GM23338 (cell line): Measurements from ENCODE around the gene WRNIP1. TPM values are rescaled to one million over a fixed set of nuclear protein-coding genes. Genes with fewer than 3 reads are reported as not detected.

ENCODE experiments used
- ATAC-seq: fragments of 200-7000 bp; cut with Tn5 transposase; 3 replicates; pipeline ENCODE4 v1.9.1; 2020
- DNase-seq: peaks from one replicate; pipeline ENCODE4 v3.0.0-alpha.2; 2015; ENCODE audit warnings: low spot score
- H2AFZ ChIP-seq: fragments of 200-600 bp; sonication (generic); 2 replicates; pipeline ENCODE4 v1.8.0; 2016; ENCODE audit warnings: antibody characterized with exemption, mild to moderate bottlenecking, moderate library complexity
- H3F3A ChIP-seq: fragments of 200-600 bp; sonication (generic); replicated peaks from 2 replicates; pipeline ENCODE4 v1.8.0; 2017; ENCODE audit warnings: antibody characterized with exemption, mixed run types, low read depth
- H3K27ac ChIP-seq: fragments of 200-600 bp; sonication (generic); 2 replicates; pipeline ENCODE4 v1.6.1; 2016; ENCODE audit warnings: low read depth
- H3K27me3 ChIP-seq: fragments of 200-600 bp; sonication (generic); 2 replicates; pipeline ENCODE4 v1.8.0; 2016; ENCODE audit warnings: mild to moderate bottlenecking, mixed run types, moderate library complexity; ENCODE audit not compliant: insufficient read depth
- H3K36me3 ChIP-seq: fragments of 200-600 bp; sonication (generic); 2 replicates; pipeline ENCODE4 v1.8.0; 2016; ENCODE audit warnings: mild to moderate bottlenecking; ENCODE audit not compliant: insufficient read depth
- H3K4me1 ChIP-seq: fragments of 200-600 bp; sonication (generic); 2 replicates; pipeline ENCODE4 v1.8.0; 2016; ENCODE audit warnings: mild to moderate bottlenecking, moderate library complexity; ENCODE audit not compliant: insufficient read depth
- H3K4me2 ChIP-seq: fragments of 200-600 bp; sonication (generic); 2 replicates; pipeline ENCODE4 v1.7.1; 2017; ENCODE audit warnings: mixed run types
- H3K4me3 ChIP-seq: fragments of 200-600 bp; sonication (generic); 2 replicates; pipeline ENCODE4 v1.6.1; 2016; ENCODE audit warnings: mixed run types
- H3K79me2 ChIP-seq: fragments of 200-600 bp; sonication (generic); replicated peaks from 2 replicates; pipeline ENCODE4 v1.8.0; 2017; ENCODE audit warnings: mild to moderate bottlenecking; ENCODE audit not compliant: insufficient read depth
- H3K9me2 ChIP-seq: fragments of 200-600 bp; sonication (generic); 2 replicates; pipeline ENCODE4 v1.8.0; 2017; ENCODE audit not compliant: insufficient read depth
- H4K20me1 ChIP-seq: fragments of 200-600 bp; sonication (generic); replicated peaks from 2 replicates; pipeline ENCODE4 v1.8.0; 2017; ENCODE audit warnings: mild to moderate bottlenecking; ENCODE audit not compliant: insufficient read depth
- H3K27ac Mint-ChIP-seq: 2 replicates; pipeline ENCODE4 v1.8.0; 2020; ENCODE audit warnings: inconsistent platforms, mild to moderate bottlenecking, moderate library complexity, mixed read lengths
- H3K27me3 Mint-ChIP-seq: 3 replicates; pipeline ENCODE4 v1.8.0; 2022; ENCODE audit warnings: low read depth, mild to moderate bottlenecking, moderate library complexity, mixed read lengths, inconsistent platforms; ENCODE audit not compliant: insufficient read depth, poor library complexity
- H3K36me3 Mint-ChIP-seq: 3 replicates; pipeline ENCODE4 v1.8.0; 2021; ENCODE audit warnings: low read depth, mild to moderate bottlenecking, inconsistent platforms, moderate library complexity, mixed read lengths
- H3K4me1 Mint-ChIP-seq: 3 replicates; pipeline ENCODE4 v1.8.0; 2020; ENCODE audit warnings: mild to moderate bottlenecking, inconsistent platforms, mixed read lengths
- H3K4me3 Mint-ChIP-seq: 3 replicates; pipeline ENCODE4 v1.8.0; 2021; ENCODE audit warnings: moderate library complexity, mild to moderate bottlenecking, inconsistent platforms, mixed read lengths
- H3K9me3 Mint-ChIP-seq: 3 replicates; pipeline ENCODE4 v1.8.0; 2020; ENCODE audit warnings: moderate library complexity, mild to moderate bottlenecking, inconsistent platforms, mixed read lengths
- CREB1 ChIP-seq: fragments of 250-450 bp; sonication (Bioruptor Pico); IDR thresholded peaks from 2 replicates; pipeline ENCODE4 v1.5.0; 2020; ENCODE audit warnings: low read depth, mild to moderate bottlenecking, moderate library complexity
- EZH2 ChIP-seq: fragments of 200-600 bp; sonication (generic); IDR thresholded peaks from one replicate; pipeline ENCODE4 v1.8.0; 2017; ENCODE audit warnings: antibody characterized with exemption, mild to moderate bottlenecking, low read depth; ENCODE audit not compliant: unreplicated experiment
- EZH2phosphoT487 ChIP-seq: fragments of 200-600 bp; sonication (generic); IDR thresholded peaks from one replicate; pipeline ENCODE4 v1.8.1; 2018; ENCODE audit warnings: antibody characterized with exemption; ENCODE audit not compliant: unreplicated experiment
- JUNB ChIP-seq: IDR thresholded peaks from one replicate; pipeline ENCODE4 v1.6.1; 2016; ENCODE audit warnings: antibody characterized with exemption; ENCODE audit not compliant: unreplicated experiment
- NANOG ChIP-seq: IDR thresholded peaks from 2 replicates; pipeline ENCODE4 v1.6.1; 2016; ENCODE audit warnings: antibody characterized with exemption, borderline replicate concordance
- POLR2AphosphoS5 ChIP-seq: IDR thresholded peaks from 2 replicates; pipeline ENCODE4 v1.6.1; 2016; ENCODE audit warnings: antibody characterized with exemption, low read depth
- STAT1 ChIP-seq: IDR thresholded peaks from one replicate; pipeline ENCODE4 v1.6.1; 2016; ENCODE audit warnings: antibody characterized with exemption; ENCODE audit not compliant: unreplicated experiment
- ZNF114 ChIP-seq: fragments of 250-450 bp; sonication (Bioruptor Pico); IDR thresholded peaks from 2 replicates; pipeline ENCODE4 v1.5.0; 2020; ENCODE audit warnings: mild to moderate bottlenecking, moderate library complexity
- ZNF331 ChIP-seq: fragments of 250-450 bp; sonication (Bioruptor Pico); IDR thresholded peaks from 2 replicates; pipeline ENCODE4 v1.5.0; 2020; ENCODE audit warnings: low read depth, mild to moderate bottlenecking, moderate library complexity
- polyA plus RNA-seq: library from polyadenylated mRNA; unstranded; fragments of >200 nt; fragmentation: Nextera tagmentation; extraction: Ambion mirVana; gene quantifications from 2 replicates; pipeline ENCODE4 v1.2.1, GENCODE V29; 2016
- total RNA-seq: library from RNA; depleted of rRNA; stranded (reverse); fragments of >200 nt; shearing (Covaris generic); gene quantifications from 2 replicates; pipeline ENCODE4 v1.2.3, GENCODE V29; 2014
- TF ChIP-seq, protein P1 (sequence below): fragments of 250-450 bp; sonication (Bioruptor Pico); IDR thresholded peaks from 2 replicates; pipeline ENCODE4 v1.5.0; 2020; ENCODE audit warnings: mild to moderate bottlenecking, moderate library complexity
- TF ChIP-seq, protein P2 (sequence below): IDR thresholded peaks from one replicate; pipeline ENCODE4 v1.6.1; 2018; ENCODE audit warnings: antibody characterized with exemption; ENCODE audit not compliant: unreplicated experiment
- TF ChIP-seq, protein P3 (sequence below): IDR thresholded peaks from 2 replicates; pipeline ENCODE4 v1.6.1; 2016; ENCODE audit warnings: antibody characterized with exemption
- TF ChIP-seq, protein P4 (sequence below), 2 experiments: fragments of 200-600 bp in 1 of 2; sonication (generic) in 1 of 2; conservative IDR thresholded peaks; 2 replicates each; pipeline versions ENCODE4 v1.5.1 to v1.6.1; 2016 to 2017; ENCODE audit warnings: antibody characterized with exemption in 2 of 2, low read depth in 2 of 2, mild to moderate bottlenecking in 2 of 2, moderate library complexity in 1 of 2

WRNIP1 gene
- total and polyA plus RNA-seq, 2 experiments from 2014 or later: 27.6 to 66.0 TPM

DNA sequence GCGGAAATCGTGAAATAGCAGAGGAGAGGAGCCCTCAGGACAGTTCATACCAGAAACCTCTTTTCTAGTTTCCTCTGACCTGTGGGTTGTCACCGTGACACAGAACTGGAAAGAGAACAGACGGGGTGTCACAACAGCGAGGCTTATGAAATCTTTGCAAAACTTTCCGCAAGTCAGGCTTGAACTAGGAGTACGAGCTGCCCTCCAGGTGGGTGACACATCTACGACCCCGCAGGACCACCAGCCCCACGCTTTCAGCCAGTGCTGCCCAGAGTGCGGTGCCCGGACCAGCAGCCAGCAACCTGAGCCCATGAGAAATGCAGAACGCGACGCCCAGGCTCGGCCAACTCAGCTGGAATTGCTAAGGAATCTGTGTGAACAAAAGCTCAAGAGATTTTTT lies 30.8 kb downstream of the WRNIP1 start:
- Histone ChIP-seq H3K4me3 (no peak overlapping the region), H3K4me1 (no peaks in the 10 kb centered on the region), H3K4me2 (no peak overlapping the region), H3K79me2 (peaks cover 5% of the 10 kb centered on the region; the same call in 1 of the 2 replicates), H4K20me1 (no peaks in the 10 kb centered on the region), H2AFZ (no peak overlapping the region), H3K27me3 (no peaks in the 10 kb centered on the region), H3K36me3 (no peaks in the 10 kb centered on the region), H3K9me2 (no peaks in the 10 kb centered on the region), H3F3A (no peaks in the 10 kb centered on the region), H3K27ac (no peak overlapping the region)
- Mint-ChIP-seq H3K27me3 (peaks cover 2% of the 10 kb centered on the region), H3K4me3 (no peak overlapping the region), H3K27ac (peak overlapping the region; percentile 52; the same call in 1 of the 2 replicates), H3K36me3 (no peaks in the 10 kb centered on the region), H3K9me3 (no peaks in the 10 kb centered on the region), H3K4me1 (peaks cover 25% of the 10 kb centered on the region)
- TF ChIP-seq, protein P1, sequence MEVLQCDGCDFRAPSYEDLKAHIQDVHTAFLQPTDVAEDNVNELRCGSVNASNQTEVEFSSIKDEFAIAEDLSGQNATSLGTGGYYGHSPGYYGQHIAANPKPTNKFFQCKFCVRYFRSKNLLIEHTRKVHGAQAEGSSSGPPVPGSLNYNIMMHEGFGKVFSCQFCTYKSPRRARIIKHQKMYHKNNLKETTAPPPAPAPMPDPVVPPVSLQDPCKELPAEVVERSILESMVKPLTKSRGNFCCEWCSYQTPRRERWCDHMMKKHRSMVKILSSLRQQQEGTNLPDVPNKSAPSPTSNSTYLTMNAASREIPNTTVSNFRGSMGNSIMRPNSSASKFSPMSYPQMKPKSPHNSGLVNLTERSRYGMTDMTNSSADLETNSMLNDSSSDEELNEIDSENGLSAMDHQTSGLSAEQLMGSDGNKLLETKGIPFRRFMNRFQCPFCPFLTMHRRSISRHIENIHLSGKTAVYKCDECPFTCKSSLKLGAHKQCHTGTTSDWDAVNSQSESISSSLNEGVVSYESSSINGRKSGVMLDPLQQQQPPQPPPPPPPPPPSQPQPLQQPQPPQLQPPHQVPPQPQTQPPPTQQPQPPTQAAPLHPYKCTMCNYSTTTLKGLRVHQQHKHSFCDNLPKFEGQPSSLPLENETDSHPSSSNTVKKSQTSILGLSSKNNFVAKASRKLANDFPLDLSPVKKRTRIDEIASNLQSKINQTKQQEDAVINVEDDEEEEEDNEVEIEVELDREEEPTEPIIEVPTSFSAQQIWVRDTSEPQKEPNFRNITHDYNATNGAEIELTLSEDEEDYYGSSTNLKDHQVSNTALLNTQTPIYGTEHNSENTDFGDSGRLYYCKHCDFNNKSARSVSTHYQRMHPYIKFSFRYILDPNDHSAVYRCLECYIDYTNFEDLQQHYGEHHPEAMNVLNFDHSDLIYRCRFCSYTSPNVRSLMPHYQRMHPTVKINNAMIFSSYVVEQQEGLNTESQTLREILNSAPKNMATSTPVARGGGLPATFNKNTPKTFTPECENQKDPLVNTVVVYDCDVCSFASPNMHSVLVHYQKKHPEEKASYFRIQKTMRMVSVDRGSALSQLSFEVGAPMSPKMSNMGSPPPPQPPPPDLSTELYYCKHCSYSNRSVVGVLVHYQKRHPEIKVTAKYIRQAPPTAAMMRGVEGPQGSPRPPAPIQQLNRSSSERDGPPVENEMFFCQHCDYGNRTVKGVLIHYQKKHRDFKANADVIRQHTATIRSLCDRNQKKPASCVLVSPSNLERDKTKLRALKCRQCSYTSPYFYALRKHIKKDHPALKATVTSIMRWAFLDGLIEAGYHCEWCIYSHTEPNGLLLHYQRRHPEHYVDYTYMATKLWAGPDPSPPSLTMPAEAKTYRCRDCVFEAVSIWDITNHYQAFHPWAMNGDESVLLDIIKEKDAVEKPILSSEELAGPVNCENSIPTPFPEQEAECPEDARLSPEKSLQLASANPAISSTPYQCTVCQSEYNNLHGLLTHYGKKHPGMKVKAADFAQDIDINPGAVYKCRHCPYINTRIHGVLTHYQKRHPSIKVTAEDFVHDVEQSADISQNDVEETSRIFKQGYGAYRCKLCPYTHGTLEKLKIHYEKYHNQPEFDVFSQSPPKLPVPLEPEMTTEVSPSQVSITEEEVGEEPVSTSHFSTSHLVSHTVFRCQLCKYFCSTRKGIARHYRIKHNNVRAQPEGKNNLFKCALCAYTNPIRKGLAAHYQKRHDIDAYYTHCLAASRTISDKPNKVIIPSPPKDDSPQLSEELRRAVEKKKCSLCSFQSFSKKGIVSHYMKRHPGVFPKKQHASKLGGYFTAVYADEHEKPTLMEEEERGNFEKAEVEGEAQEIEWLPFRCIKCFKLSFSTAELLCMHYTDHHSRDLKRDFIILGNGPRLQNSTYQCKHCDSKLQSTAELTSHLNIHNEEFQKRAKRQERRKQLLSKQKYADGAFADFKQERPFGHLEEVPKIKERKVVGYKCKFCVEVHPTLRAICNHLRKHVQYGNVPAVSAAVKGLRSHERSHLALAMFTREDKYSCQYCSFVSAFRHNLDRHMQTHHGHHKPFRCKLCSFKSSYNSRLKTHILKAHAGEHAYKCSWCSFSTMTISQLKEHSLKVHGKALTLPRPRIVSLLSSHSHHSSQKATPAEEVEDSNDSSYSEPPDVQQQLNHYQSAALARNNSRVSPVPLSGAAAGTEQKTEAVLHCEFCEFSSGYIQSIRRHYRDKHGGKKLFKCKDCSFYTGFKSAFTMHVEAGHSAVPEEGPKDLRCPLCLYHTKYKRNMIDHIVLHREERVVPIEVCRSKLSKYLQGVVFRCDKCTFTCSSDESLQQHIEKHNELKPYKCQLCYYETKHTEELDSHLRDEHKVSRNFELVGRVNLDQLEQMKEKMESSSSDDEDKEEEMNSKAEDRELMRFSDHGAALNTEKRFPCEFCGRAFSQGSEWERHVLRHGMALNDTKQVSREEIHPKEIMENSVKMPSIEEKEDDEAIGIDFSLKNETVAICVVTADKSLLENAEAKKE: no peak
- TF ChIP-seq, protein P2, sequence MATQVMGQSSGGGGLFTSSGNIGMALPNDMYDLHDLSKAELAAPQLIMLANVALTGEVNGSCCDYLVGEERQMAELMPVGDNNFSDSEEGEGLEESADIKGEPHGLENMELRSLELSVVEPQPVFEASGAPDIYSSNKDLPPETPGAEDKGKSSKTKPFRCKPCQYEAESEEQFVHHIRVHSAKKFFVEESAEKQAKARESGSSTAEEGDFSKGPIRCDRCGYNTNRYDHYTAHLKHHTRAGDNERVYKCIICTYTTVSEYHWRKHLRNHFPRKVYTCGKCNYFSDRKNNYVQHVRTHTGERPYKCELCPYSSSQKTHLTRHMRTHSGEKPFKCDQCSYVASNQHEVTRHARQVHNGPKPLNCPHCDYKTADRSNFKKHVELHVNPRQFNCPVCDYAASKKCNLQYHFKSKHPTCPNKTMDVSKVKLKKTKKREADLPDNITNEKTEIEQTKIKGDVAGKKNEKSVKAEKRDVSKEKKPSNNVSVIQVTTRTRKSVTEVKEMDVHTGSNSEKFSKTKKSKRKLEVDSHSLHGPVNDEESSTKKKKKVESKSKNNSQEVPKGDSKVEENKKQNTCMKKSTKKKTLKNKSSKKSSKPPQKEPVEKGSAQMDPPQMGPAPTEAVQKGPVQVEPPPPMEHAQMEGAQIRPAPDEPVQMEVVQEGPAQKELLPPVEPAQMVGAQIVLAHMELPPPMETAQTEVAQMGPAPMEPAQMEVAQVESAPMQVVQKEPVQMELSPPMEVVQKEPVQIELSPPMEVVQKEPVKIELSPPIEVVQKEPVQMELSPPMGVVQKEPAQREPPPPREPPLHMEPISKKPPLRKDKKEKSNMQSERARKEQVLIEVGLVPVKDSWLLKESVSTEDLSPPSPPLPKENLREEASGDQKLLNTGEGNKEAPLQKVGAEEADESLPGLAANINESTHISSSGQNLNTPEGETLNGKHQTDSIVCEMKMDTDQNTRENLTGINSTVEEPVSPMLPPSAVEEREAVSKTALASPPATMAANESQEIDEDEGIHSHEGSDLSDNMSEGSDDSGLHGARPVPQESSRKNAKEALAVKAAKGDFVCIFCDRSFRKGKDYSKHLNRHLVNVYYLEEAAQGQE: no peak
- TF ChIP-seq ZNF114 (no peak), EZH2phosphoT487 (no peak), POLR2AphosphoS5 (no peak), EZH2 (no peak), STAT1 (no peak), CREB1 (CRISPR knock-in tag) (no peak), JUNB (no peak), ZNF331 (CRISPR knock-in tag) (no peak), NANOG (no peak)
- TF ChIP-seq, protein P3, sequence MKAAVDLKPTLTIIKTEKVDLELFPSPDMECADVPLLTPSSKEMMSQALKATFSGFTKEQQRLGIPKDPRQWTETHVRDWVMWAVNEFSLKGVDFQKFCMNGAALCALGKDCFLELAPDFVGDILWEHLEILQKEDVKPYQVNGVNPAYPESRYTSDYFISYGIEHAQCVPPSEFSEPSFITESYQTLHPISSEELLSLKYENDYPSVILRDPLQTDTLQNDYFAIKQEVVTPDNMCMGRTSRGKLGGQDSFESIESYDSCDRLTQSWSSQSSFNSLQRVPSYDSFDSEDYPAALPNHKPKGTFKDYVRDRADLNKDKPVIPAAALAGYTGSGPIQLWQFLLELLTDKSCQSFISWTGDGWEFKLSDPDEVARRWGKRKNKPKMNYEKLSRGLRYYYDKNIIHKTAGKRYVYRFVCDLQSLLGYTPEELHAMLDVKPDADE: no peak
- TF ChIP-seq, protein P4, sequence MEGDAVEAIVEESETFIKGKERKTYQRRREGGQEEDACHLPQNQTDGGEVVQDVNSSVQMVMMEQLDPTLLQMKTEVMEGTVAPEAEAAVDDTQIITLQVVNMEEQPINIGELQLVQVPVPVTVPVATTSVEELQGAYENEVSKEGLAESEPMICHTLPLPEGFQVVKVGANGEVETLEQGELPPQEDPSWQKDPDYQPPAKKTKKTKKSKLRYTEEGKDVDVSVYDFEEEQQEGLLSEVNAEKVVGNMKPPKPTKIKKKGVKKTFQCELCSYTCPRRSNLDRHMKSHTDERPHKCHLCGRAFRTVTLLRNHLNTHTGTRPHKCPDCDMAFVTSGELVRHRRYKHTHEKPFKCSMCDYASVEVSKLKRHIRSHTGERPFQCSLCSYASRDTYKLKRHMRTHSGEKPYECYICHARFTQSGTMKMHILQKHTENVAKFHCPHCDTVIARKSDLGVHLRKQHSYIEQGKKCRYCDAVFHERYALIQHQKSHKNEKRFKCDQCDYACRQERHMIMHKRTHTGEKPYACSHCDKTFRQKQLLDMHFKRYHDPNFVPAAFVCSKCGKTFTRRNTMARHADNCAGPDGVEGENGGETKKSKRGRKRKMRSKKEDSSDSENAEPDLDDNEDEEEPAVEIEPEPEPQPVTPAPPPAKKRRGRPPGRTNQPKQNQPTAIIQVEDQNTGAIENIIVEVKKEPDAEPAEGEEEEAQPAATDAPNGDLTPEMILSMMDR (conservative IDR thresholded peaks at IDR 0.05; ENCODE audit: low read depth in 2 of 2): no peak
- ATAC-seq (no peak), DNase-seq (no peak)
